CD4-positive, alpha-beta T cell (primary cell): ENCODE data around the gene EGLN1. TPM values are rescaled to one million over a fixed set of nuclear protein-coding genes. Genes with fewer than 3 reads are reported as not detected.

Experiments used
- ATAC-seq: fragments of 200-7000 bp; cut with Tn5 transposase; one replicate; pipeline ENCODE4 v1.10.0; 2022; ENCODE audit warnings: mild to moderate bottlenecking; ENCODE audit not compliant: poor library complexity
- CTCF ChIA-PET: fragments of 350-600 bp; sonication (Branson Sonifier 250); formaldehyde crosslinking; loops from one replicate; lab custom pipeline; 2021; ENCODE audit warnings: antibody characterized with exemption, inconsistent platforms; lab: Charles Lee
- POLR2A ChIA-PET: fragments of 350-600 bp; sonication (Branson Sonifier 250); formaldehyde crosslinking; loops from one replicate; lab custom pipeline; 2021; ENCODE audit warnings: antibody characterized with exemption, inconsistent platforms; lab: Charles Lee
- DNase-seq, 14 experiments: peaks; one replicate each; pipeline ENCODE4 v3.0.0-alpha.2; 2013 to 2020; ENCODE audit warnings: mixed read lengths in 2 of 14
- H3K27ac ChIP-seq, 2 donors: one replicate each; pipeline versions ENCODE4 v1.5.1 to v1.7.0; 2013; ENCODE audit warnings: low read length in 2 of 2, low read depth in 1 of 2, mild to moderate bottlenecking in 1 of 2
- H3K27me3 ChIP-seq, 2 experiments: 1 replicate in 1 of 2; 2 replicates in 1 of 2; pipeline versions ENCODE4 v1.6.1 to v1.7.0; 2013; ENCODE audit warnings: low read length in 2 of 2, control low read depth in 1 of 2, mild to moderate bottlenecking in 1 of 2, moderate library complexity in 1 of 2; ENCODE audit not compliant: insufficient read depth in 2 of 2, control insufficient read depth in 1 of 2
- H3K36me3 ChIP-seq: one replicate; pipeline ENCODE4 v1.6.1; 2013; ENCODE audit warnings: low read length, control low read depth; ENCODE audit not compliant: insufficient read depth
- H3K4me1 ChIP-seq: one replicate; pipeline ENCODE4 v1.6.1; 2013; ENCODE audit warnings: low read length, control low read depth; ENCODE audit not compliant: insufficient read depth
- H3K4me3 ChIP-seq: one replicate; pipeline ENCODE4 v1.5.1; 2013; ENCODE audit warnings: mild to moderate bottlenecking, low read length, moderate library complexity
- H3K9me3 ChIP-seq, 2 experiments: 1 replicate in 1 of 2; 2 replicates in 1 of 2; pipeline versions ENCODE4 v1.6.1 to v1.7.0; 2013; ENCODE audit warnings: low read length in 2 of 2, mild to moderate bottlenecking in 2 of 2, control low read depth in 1 of 2, moderate library complexity in 1 of 2; ENCODE audit not compliant: control insufficient read depth in 1 of 2, insufficient read depth in 1 of 2
- H3K27ac Mint-ChIP-seq: one replicate; pipeline ENCODE4 v1.8.0; 2020; ENCODE audit warnings: mixed read lengths
- H3K27me3 Mint-ChIP-seq: one replicate; pipeline ENCODE4 v1.8.0; 2021; ENCODE audit warnings: mixed read lengths
- H3K36me3 Mint-ChIP-seq: one replicate; pipeline ENCODE4 v1.8.0; 2021; ENCODE audit warnings: low read depth, mixed read lengths
- H3K4me1 Mint-ChIP-seq: one replicate; pipeline ENCODE4 v1.8.0; 2021; ENCODE audit warnings: low read depth, mixed read lengths
- H3K4me3 Mint-ChIP-seq: one replicate; pipeline ENCODE4 v1.8.0; 2020; ENCODE audit warnings: mild to moderate bottlenecking, mixed read lengths
- H3K9me3 Mint-ChIP-seq: one replicate; pipeline ENCODE4 v1.8.0; 2020; ENCODE audit warnings: mixed read lengths
- intact Hi-C, 2 experiments: fragments of 100-400 bp; cut with DNase I in 1 of 2; cut with micrococcal nuclease in 1 of 2; formaldehyde crosslinking; loops; one replicate each; pipeline versions ENCODE4 v1.15.1 to v1.9.0; 2023 to 2025; cut with DNase I, micrococcal nuclease
- total RNA-seq, 174 experiments: library from RNA in 2 of 174; stranded (reverse) in 2 of 174; gene quantifications; one replicate each; pipeline ENCODE4 v1.2.3 and lab custom pipeline; 2021 to 2026
- TF ChIP-seq, protein P1 (sequence below): fragments of 200-600 bp; IDR thresholded peaks from one replicate; pipeline ENCODE4 v1.8.0; 2022; ENCODE audit warnings: antibody characterized with exemption, mild to moderate bottlenecking

EGLN1 gene
- total RNA-seq, 2 experiments from 2014 or later = 8.2 to 9.4 TPM

DNA sequence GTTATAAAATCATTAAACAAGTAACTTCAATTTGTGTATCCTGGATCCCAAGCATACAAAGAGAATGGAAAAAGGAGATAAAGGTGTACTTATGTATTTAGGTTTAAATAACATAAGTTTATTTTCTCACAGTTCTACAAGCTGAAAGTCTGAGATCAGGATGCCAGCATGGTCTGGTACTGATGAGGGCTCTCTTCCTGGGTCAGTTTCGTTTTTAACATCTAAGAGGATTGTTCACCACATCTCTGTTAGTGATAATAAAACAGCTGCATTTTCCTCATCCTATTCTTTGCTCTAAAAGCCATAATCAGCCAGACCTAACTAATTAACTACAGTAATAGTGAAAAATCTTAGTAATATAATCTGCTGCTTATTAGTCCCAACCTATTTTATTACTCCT is 5.2 kb downstream of the EGLN1 start:
- Histone ChIP-seq H3K27me3 (no peaks in the 10 kb centered on the region), H3K36me3 (peaks cover 7% of the 10 kb centered on the region), H3K4me1 (peaks cover 36% of the 10 kb centered on the region), H3K27ac (no peak overlapping the region), H3K9me3 (no peaks in the 10 kb centered on the region), H3K4me3 (no peak overlapping the region)
- Mint-ChIP-seq H3K27me3 (no peaks in the 10 kb centered on the region), H3K36me3 (peaks cover 55% of the 10 kb centered on the region), H3K27ac (no peak overlapping the region), H3K9me3 (no peaks in the 10 kb centered on the region), H3K4me1 (peaks cover 85% of the 10 kb centered on the region), H3K4me3 (peak overlapping the region; percentile 90)
- ChIA-PET POLR2A (no interaction called here), CTCF (interaction anchor here (1.4 kb wide), 1 partner anchor 16 kb away, joined by 3 read pairs; no protein-coding TSS in a partner anchor)
- DNase-seq = peak in 1 of 14 experiments; percentile 7
- intact Hi-C loops = no loop called here
- ATAC-seq = no peak
- TF ChIP-seq, protein P1, sequence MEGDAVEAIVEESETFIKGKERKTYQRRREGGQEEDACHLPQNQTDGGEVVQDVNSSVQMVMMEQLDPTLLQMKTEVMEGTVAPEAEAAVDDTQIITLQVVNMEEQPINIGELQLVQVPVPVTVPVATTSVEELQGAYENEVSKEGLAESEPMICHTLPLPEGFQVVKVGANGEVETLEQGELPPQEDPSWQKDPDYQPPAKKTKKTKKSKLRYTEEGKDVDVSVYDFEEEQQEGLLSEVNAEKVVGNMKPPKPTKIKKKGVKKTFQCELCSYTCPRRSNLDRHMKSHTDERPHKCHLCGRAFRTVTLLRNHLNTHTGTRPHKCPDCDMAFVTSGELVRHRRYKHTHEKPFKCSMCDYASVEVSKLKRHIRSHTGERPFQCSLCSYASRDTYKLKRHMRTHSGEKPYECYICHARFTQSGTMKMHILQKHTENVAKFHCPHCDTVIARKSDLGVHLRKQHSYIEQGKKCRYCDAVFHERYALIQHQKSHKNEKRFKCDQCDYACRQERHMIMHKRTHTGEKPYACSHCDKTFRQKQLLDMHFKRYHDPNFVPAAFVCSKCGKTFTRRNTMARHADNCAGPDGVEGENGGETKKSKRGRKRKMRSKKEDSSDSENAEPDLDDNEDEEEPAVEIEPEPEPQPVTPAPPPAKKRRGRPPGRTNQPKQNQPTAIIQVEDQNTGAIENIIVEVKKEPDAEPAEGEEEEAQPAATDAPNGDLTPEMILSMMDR = no peak

DNA sequence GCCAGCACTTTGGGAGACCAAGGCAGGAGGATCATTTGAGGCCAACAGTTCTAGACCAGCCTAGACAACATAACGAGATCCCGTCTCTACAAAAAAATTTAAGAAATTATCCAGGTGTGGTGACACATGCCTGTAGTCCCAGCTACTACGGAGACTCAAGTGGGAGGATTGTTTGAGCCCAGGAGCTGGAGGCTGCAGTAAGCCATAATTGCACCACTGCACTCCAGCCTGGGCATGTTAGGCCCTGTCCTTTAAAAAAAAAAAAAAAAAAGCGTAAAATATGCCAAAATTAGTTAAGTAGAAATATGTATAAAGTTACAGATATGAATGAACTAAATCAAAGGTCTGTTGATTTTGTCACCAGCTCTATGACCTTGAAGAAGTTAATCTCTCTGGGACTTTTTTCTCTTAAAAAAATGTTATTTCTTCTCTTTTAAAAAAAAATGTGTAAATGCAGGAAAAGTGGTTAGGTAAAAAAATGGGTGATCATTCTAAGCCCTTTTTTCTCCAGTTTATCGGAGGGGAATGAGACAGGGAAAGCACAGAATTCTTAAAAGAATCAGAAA is 7.0 kb downstream of the EGLN1 start:
- Mint-ChIP-seq H3K4me1 (peaks cover 75% of the 10 kb centered on the region), H3K4me3 (peak overlapping the region; percentile 7), H3K9me3 (no peaks in the 10 kb centered on the region), H3K27me3 (no peaks in the 10 kb centered on the region), H3K36me3 (peaks cover 50% of the 10 kb centered on the region), H3K27ac (no peak overlapping the region)
- Histone ChIP-seq H3K4me3 (no peak overlapping the region), H3K27ac (no peak overlapping the region), H3K27me3 (no peaks in the 10 kb centered on the region), H3K9me3 (no peaks in the 10 kb centered on the region), H3K36me3 (peaks cover 7% of the 10 kb centered on the region), H3K4me1 (peaks cover 37% of the 10 kb centered on the region)
- TF ChIP-seq, protein P1 = no peak
- ChIA-PET POLR2A (no interaction called here), CTCF (no interaction called here)
- DNase-seq (no peak), ATAC-seq (no peak)
- intact Hi-C loops = no loop called here

DNA sequence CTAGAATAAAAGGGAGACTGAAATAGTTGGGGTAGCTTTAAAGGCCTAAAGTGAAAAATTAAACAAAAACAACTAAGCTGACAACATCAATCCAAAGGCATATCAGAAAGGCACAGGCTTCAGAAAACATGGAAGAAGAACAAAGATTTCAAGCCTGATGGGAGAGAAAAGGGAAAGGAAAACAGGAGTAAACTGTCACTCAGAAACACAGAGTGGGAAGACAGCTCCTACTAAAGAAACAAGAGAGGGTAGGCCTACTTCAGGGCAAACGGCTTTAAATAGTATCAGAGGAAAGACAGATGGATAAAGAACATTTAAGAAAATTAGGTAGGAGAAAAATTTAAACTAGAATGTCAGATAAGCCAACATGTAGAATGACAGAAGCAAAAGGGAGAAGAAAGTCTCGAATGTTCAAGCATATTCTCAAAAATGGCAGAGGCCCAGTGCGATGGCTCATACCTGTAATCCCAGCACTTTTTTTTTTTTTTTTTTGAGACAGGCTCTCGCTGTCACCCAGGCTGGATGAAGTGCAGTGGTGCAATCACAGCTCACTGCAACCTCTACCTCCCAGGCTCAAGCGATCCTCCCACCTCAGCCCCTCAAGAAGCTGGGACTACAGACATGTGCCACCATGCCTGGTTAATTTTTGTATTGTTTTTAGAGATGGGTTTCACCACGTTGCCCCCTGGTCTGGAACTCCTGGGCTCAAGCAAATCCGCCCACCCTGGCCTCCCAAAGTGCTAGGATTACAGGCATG is 7.6 kb downstream of the EGLN1 start:
- Histone ChIP-seq H3K9me3 (no peaks in the 10 kb centered on the region), H3K4me1 (peaks cover 34% of the 10 kb centered on the region), H3K27me3 (no peaks in the 10 kb centered on the region), H3K36me3 (peaks cover 7% of the 10 kb centered on the region), H3K4me3 (no peak overlapping the region), H3K27ac (no peak overlapping the region)
- ChIA-PET POLR2A (no interaction called here), CTCF (interaction anchor here (1.0 kb wide), 1 partner anchor 9 kb away, joined by 3 read pairs; no protein-coding TSS in a partner anchor)
- TF ChIP-seq, protein P1 = no peak
- H3K4me3 Mint-ChIP-seq = peak overlapping the region; percentile 49
- H3K9me3 Mint-ChIP-seq = no peaks in the 10 kb centered on the region
- peaks cover 45% of the 10 kb centered on the region for H3K36me3 Mint-ChIP-seq
- ATAC-seq (no peak), DNase-seq (no peak)
- no peak overlapping the region for H3K27ac Mint-ChIP-seq
- peaks cover 68% of the 10 kb centered on the region for H3K4me1 Mint-ChIP-seq
- intact Hi-C loops = no loop called here
- H3K27me3 Mint-ChIP-seq = no peaks in the 10 kb centered on the region
